PFSK-1 (cell line): Measurements from ENCODE around the gene FKBP10.

ENCODE experiments used
- FOXP2 ChIP-seq: optimal IDR thresholded peaks from 2 replicates; pipeline ENCODE3; 2011; ENCODE audit warnings: borderline replicate concordance, control low read depth, inconsistent platforms; ENCODE audit not compliant: insufficient read depth; ENCODE audit errors: extremely low read length, extremely low read depth
- POLR2AphosphoS5 ChIP-seq: IDR thresholded peaks from 2 replicates; pipeline ENCODE4 v1.6.1; 2012; ENCODE audit warnings: low read depth, mild to moderate bottlenecking, control low read depth, low read length, moderate library complexity
- REST ChIP-seq, 2 experiments: IDR thresholded peaks; 2 replicates each; pipeline versions ENCODE4 v1.6.1 to v1.8.0; 2011 to 2012; ENCODE audit warnings: low read depth in 2 of 2, low read length in 2 of 2, control low read depth in 1 of 2, inconsistent platforms in 1 of 2, mild to moderate bottlenecking in 1 of 2, moderate library complexity in 1 of 2; ENCODE audit not compliant: insufficient read depth in 1 of 2
- SIN3A ChIP-seq: IDR thresholded peaks from 2 replicates; pipeline ENCODE4 v1.6.1; 2012; ENCODE audit warnings: mild to moderate bottlenecking, low read length, moderate library complexity, borderline replicate concordance; ENCODE audit not compliant: insufficient read depth
- TAF1 ChIP-seq: IDR thresholded peaks from 2 replicates; pipeline ENCODE4 v1.6.1; 2012; ENCODE audit warnings: low read length, control low read depth, borderline replicate concordance; ENCODE audit not compliant: insufficient read depth

The FKBP10 gene

GRCh38 chr17:41837761-41838538 is 25.1 kb downstream of the FKBP10 start, which contains the start of gene KLHL10:
KLHL10 (plus strand) TSS chr17:41837825; CDS start chr17:41837933, 108 bp downstream.
- TF ChIP-seq TAF1 (no peak), FOXP2 (no peak), REST (IDR thresholded peaks at IDR 0.05; ENCODE audit: insufficient read depth in 1 of 2, low read depth in 2 of 2, low read length in 2 of 2) (no peak), POLR2AphosphoS5 (no peak)

GRCh38 chr17:41844971-41845370 is 32.2 kb downstream of the FKBP10 start:
- TF ChIP-seq TAF1, result no peak

DNA sequence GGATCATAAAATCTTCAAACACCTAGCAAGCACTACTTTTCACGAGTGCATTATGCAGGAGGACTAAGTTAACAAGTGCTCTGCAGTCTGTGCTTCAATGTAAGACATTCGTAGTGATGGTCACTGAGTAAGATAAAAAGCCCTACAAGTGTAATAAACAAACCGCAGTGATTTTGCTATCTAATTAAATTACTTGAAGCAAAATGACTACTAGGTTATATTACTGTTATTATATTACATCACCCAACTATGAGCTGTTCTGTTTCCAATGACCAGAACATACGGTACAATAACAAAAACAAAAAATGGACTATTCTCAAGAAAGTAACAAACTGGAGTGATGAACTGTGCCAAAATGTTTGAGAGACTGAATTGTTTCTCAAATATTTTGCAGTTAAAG is 36.0 kb downstream of the FKBP10 start:
- TF ChIP-seq POLR2AphosphoS5 (no peak), TAF1 (no peak), REST (IDR thresholded peaks at IDR 0.05; ENCODE audit: insufficient read depth in 1 of 2, low read depth in 2 of 2, low read length in 2 of 2) (no peak), SIN3A (no peak), FOXP2 (no peak)

DNA sequence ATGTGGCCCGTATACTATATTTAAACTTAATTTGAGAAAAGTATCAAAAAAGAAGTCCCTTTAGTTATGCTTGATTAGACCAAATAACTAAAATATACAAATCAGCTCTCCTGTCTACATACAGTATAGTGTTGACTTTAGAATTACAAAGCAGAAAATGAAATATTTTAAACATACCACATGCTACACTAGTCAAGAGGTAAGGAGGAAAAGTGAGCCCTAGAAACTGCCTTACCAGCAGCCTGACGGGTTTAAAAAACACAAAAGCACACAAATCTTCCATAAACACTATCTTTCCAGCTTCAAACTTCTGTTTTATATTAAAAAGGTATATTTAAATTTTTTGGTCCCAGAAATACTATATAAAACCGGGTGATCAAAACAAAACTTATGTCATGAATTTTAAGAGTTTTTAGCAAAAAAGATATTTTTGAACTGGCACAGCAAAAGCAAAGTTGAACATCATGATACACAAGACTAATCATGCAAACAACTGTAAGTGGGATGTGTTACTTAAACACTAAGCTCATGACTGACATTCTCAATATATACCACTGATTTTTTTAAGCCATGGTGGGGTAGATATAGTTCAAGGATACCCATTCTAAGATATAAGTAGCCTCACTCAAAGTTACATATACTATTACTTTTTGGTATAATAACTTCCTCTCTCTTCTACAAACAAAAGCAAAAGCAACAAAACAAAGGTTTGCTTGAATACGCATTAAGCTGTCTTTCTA is 36.6 kb downstream of the FKBP10 start:
- TF ChIP-seq POLR2AphosphoS5 (no peak), FOXP2 (no peak), TAF1 (no peak), SIN3A (no peak), REST (IDR thresholded peaks at IDR 0.05; ENCODE audit: insufficient read depth in 1 of 2, low read depth in 2 of 2, low read length in 2 of 2) (no peak)

DNA sequence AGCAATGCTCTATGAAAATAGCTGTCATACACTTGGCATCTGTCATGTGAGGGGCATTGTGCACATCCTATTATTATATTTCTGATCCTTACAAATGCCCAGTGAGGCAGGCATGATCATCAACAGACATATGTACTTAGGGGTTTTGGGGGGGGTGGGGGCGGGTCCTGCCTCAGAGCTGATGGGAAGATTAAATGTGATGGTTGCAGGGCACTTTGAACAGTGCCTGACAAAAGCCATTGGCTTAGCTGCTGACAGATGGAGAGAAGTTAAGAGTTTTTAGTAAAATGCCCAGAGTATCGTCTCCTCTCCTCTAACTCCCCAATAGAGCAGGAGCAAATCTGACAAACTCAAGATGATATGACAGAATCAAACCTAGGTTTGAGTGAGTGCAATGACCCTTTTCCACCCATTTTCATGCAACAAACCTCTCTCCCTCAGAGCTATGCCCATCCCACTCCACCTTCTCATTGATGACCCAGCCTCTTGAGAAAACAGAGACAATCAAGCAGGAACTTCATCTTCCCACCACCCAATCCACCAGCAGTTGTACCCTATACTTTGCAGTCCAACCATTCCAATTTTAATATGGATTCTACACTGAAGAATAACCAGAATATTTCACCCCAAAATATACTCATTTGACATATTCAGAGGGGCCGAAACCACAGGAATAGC is 47.6 kb downstream of the FKBP10 start:
- no peak for TF ChIP-seq POLR2AphosphoS5
- TF ChIP-seq SIN3A, result no peak
- no peak for TF ChIP-seq TAF1
- TF ChIP-seq REST (IDR thresholded peaks at IDR 0.05; ENCODE audit: insufficient read depth in 1 of 2, low read depth in 2 of 2, low read length in 2 of 2), result no peak
- no peak for TF ChIP-seq FOXP2
